HepG2 (cell line): ENCODE results near the gene DCP1B. TPM values are rescaled to one million over a fixed set of nuclear protein-coding genes. Genes with fewer than 3 reads are reported as not detected.

Source experiments
- ATAC-seq: fragments of 200-7000 bp; cut with Tn5 transposase; 3 replicates; pipeline ENCODE4 v1.9.1; 2020; ENCODE audit warnings: mild to moderate bottlenecking, moderate library complexity
- BruUV-seq: library from RNA; stranded (reverse); fragments of 400-500 nt; replicated peaks from 2 replicates; lab custom pipeline; 2021; lab: Mats Ljungman, UMichigan
- CTCF ChIA-PET: fragments of 300-600 bp; formaldehyde crosslinking; extraction: SDS; loops from one replicate; lab custom pipeline; 2021; ENCODE audit warnings: low total read pairs, inconsistent platforms, low intra/inter-chr PET ratio; lab: Yijun Ruan, JAX
- POLR2A ChIA-PET: fragments of 350-600 bp; sonication (Branson Sonifier 250); formaldehyde crosslinking; loops from one replicate; lab custom pipeline; 2020; ENCODE audit warnings: antibody characterized with exemption, inconsistent platforms; lab: Yijun Ruan, JAX
- DNase-seq: peaks from one replicate; pipeline ENCODE4 v3.0.0-alpha.2; 2015; ENCODE audit warnings: low spot score
- FAIRE-seq: peaks from 3 replicates; lab custom pipeline; 2011; peaks lifted over from hg19 to GRCh38; lab: Jason Lieb, UNC
- H2AFZ ChIP-seq: one replicate; pipeline ENCODE4 v1.6.1; 2011; ENCODE audit warnings: low read length, inconsistent platforms
- H3K27ac ChIP-seq: fragments of 300-600 bp; 3 replicates; pipeline ENCODE4 v1.8.0; 2011; ENCODE audit warnings: mixed run types, mild to moderate bottlenecking, mixed read lengths, low read length, inconsistent platforms; ENCODE audit not compliant: insufficient read depth; ENCODE audit errors: extremely low read length
- H3K27me3 ChIP-seq, 2 experiments: fragments of 200-600 bp in 1 of 2; 2 replicates in 1 of 2; 3 replicates in 1 of 2; pipeline versions ENCODE4 v1.6.0 to v1.8.0; 2011; ENCODE audit warnings: low read length in 2 of 2, mild to moderate bottlenecking in 2 of 2, moderate library complexity in 2 of 2, inconsistent platforms in 1 of 2; ENCODE audit not compliant: insufficient read depth in 2 of 2, control insufficient read depth in 1 of 2
- H3K36me3 ChIP-seq, 2 experiments: fragments of 200-600 bp in 1 of 2; replicated peaks in 1 of 2; 2 replicates in 1 of 2; 3 replicates in 1 of 2; pipeline versions ENCODE4 v1.5.1 to v1.8.0; 2011; ENCODE audit warnings: low read length in 2 of 2, inconsistent platforms in 1 of 2; ENCODE audit not compliant: insufficient read depth in 2 of 2, control insufficient read depth in 1 of 2
- H3K4me1 ChIP-seq: 2 replicates; pipeline ENCODE4 v1.5.1; 2012; ENCODE audit warnings: low read length, inconsistent platforms; ENCODE audit not compliant: insufficient read depth
- H3K4me2 ChIP-seq: 2 replicates; pipeline ENCODE4 v1.6.0; 2011; ENCODE audit warnings: low read depth, low read length, inconsistent platforms
- H3K4me3 ChIP-seq, 3 experiments: fragments of 200-600 bp in 1 of 3; sonication (generic), shearing (Covaris generic) in 1 of 3; replicated peaks in 1 of 3; 2 replicates each; pipeline ENCODE4 v1.5.1; 2011 to 2016; ENCODE audit warnings: low read length in 3 of 3, inconsistent platforms in 2 of 3, low read depth in 2 of 3, mild to moderate bottlenecking in 2 of 3, control low read depth in 1 of 3, mixed read lengths in 1 of 3; ENCODE audit not compliant: insufficient read depth in 1 of 3
- H3K79me2 ChIP-seq: one replicate; pipeline ENCODE4 v1.6.1; 2011; ENCODE audit warnings: low read length, inconsistent platforms; ENCODE audit not compliant: insufficient read depth
- H3K9ac ChIP-seq: 2 replicates; pipeline ENCODE4 v1.6.0; 2011; ENCODE audit warnings: mild to moderate bottlenecking, low read depth, low read length, inconsistent platforms; ENCODE audit not compliant: insufficient read depth
- H3K9me3 ChIP-seq: 2 replicates; pipeline ENCODE4 v1.5.1; 2012; ENCODE audit warnings: mild to moderate bottlenecking, low read length
- H4K20me1 ChIP-seq: 2 replicates; pipeline ENCODE4 v1.6.0; 2011; ENCODE audit warnings: inconsistent platforms, mild to moderate bottlenecking, low read length, moderate library complexity; ENCODE audit not compliant: insufficient read depth
- CREM ChIP-seq, 2 experiments: sonication (generic) in 1 of 2; formaldehyde crosslinking in 1 of 2; IDR thresholded peaks; 2 replicates each; pipeline versions ENCODE4 v1.4.0 to v1.6.1; 2016 to 2020; ENCODE audit warnings: antibody characterized with exemption in 1 of 2, mild to moderate bottlenecking in 1 of 2, missing genetic modification reagents in 1 of 2
- DDIT3 ChIP-seq: sonication (generic); formaldehyde crosslinking; IDR thresholded peaks from 2 replicates; pipeline ENCODE4 v1.4.0; 2020; ENCODE audit warnings: mild to moderate bottlenecking, missing genetic modification reagents
- ESRRA ChIP-seq: sonication (generic); formaldehyde crosslinking; IDR thresholded peaks from 2 replicates; pipeline ENCODE4 v1.5.1; 2020; ENCODE audit warnings: mild to moderate bottlenecking, low read depth, missing genetic modification reagents
- FOSL2 ChIP-seq: sonication (generic); formaldehyde crosslinking; IDR thresholded peaks from 2 replicates; pipeline ENCODE4 v1.4.0; 2020; ENCODE audit warnings: missing genetic modification reagents
- GABPA ChIP-seq, 2 experiments: IDR thresholded peaks; 2 replicates each; pipeline ENCODE4 v1.6.1; 2011 to 2016; ENCODE audit warnings: low read depth in 2 of 2, low read length in 1 of 2, missing biosample characterization in 1 of 2, missing genetic modification characterization in 1 of 2
- MEF2D ChIP-seq: sonication (generic); formaldehyde crosslinking; IDR thresholded peaks from 2 replicates; pipeline ENCODE4 v1.5.1; 2020; ENCODE audit warnings: mild to moderate bottlenecking, missing genetic modification reagents
- SIN3A ChIP-seq: IDR thresholded peaks from 2 replicates; pipeline ENCODE4 v1.6.1; 2011; ENCODE audit warnings: low read depth, mild to moderate bottlenecking, control low read depth, low read length, borderline replicate concordance
- SNAPC4 ChIP-seq: sonication (generic); formaldehyde crosslinking; IDR thresholded peaks from 2 replicates; pipeline ENCODE4 v1.4.0; 2020; ENCODE audit warnings: mild to moderate bottlenecking, missing genetic modification reagents
- TFDP1 ChIP-seq: IDR thresholded peaks from 2 replicates; pipeline ENCODE4 v1.6.1; 2016; ENCODE audit warnings: missing compliant biosample characterization, missing genetic modification reagents, borderline replicate concordance
- ZNF251 ChIP-seq: sonication (generic); formaldehyde crosslinking; IDR thresholded peaks from 2 replicates; pipeline ENCODE4 v1.9.0; 2021; ENCODE audit warnings: mild to moderate bottlenecking, missing genetic modification reagents
- ZNF883 ChIP-seq: sonication (generic); formaldehyde crosslinking; IDR thresholded peaks from 2 replicates; pipeline ENCODE4 v1.5.1; 2020; ENCODE audit warnings: mild to moderate bottlenecking, missing genetic modification reagents; ENCODE audit errors: not compliant biosample characterization
- WGBS: methylation state at CpG from one replicate; pipeline ENCODE4 v1.1.6; 2017; ENCODE audit warnings: low lambda C conversion rate; 5-methylcytosine and 5-hydroxymethylcytosine counted together
- in situ Hi-C: cut with HindIII; loops from 2 replicates; pipeline ENCODE4 v1.10.0; 2017; ENCODE audit warnings: low pct_unique_long_range_greater_than_20kb; ENCODE audit not compliant: extremely low pct_ligation_motif_present
- intact Hi-C: fragments of 100-400 bp; cut with micrococcal nuclease; formaldehyde crosslinking; loops from one replicate; pipeline ENCODE4 v1.10.0; 2022; ENCODE audit not compliant: unreplicated experiment
- polyA plus RNA-seq, 8 experiments: library from polyadenylated mRNA; depleted of rRNA in 3 of 8; stranded (reverse) in 7 of 8; unstranded in 1 of 8; fragments of >200 nt; fragmentation: Illumina TruSeq in 4 of 8; extraction: Trizol in 4 of 8; gene quantifications; 2 replicates each; pipeline versions ENCODE4 v1.2.1 to v1.2.3, GENCODE V29; 2011 to 2016; ENCODE audit warnings: low read depth in 4 of 8, missing spikeins in 1 of 8, mixed read lengths in 1 of 8; ENCODE audit not compliant: insufficient read depth in 1 of 8
- total RNA-seq, 5 experiments: library from RNA; depleted of rRNA; stranded (reverse); fragments of >200 nt; fragmentation: Illumina TruSeq; extraction: Trizol; gene quantifications; 2 replicates each; pipeline ENCODE4 v1.2.3, GENCODE V29; 2016; ENCODE audit warnings: low read depth in 1 of 5

Gene DCP1B
- total and polyA plus RNA-seq, 2 of the 13 experiments (the other 11 are each of a cell fraction or from before 2014, with no cell fraction given): 11.4 to 27.2 TPM

GRCh38 chr12:2023365-2023764, 19.1 kb upstream of the DCP1B start:
- Histone ChIP-seq H3K9ac (no peak overlapping the region), H3K9me3 (no peaks in the 10 kb centered on the region), H3K79me2 (no peaks in the 10 kb centered on the region), H4K20me1 (no peaks in the 10 kb centered on the region), H2AFZ (no peak overlapping the region), H3K4me3 (no peak overlapping the region), H3K36me3 (no peaks in the 10 kb centered on the region), H3K4me2 (no peak overlapping the region), H3K4me1 (no peaks in the 10 kb centered on the region), H3K27me3 (peaks cover 0 to 21% of the 10 kb centered on the region in 2 experiments; a peak in 1 of 5 replicates), H3K27ac (no peak overlapping the region)
- ATAC-seq (no peak), DNase-seq (no peak), FAIRE-seq (no peak)
- POLR2A ChIA-PET: no interaction called here
- TF ChIP-seq ZNF883 (CRISPR knock-in tag) (no peak), ZNF251 (CRISPR knock-in tag) (no peak), MEF2D (CRISPR knock-in tag) (no peak), DDIT3 (CRISPR knock-in tag) (no peak), ESRRA (no peak), GABPA (IDR thresholded peaks at IDR 0.05; ENCODE audit: low read depth, low read length) (no peak), GABPA (CRISPR knock-in tag; IDR thresholded peaks at IDR 0.05; ENCODE audit: low read depth) (no peak), SNAPC4 (CRISPR knock-in tag) (no peak), FOSL2 (CRISPR knock-in tag) (no peak), SIN3A (no peak), TFDP1 (CRISPR knock-in tag) (no peak), CREM (IDR thresholded peaks at IDR 0.05) (no peak), CREM (CRISPR knock-in tag; IDR thresholded peaks at IDR 0.05) (no peak)
- in situ Hi-C loops (no loop called here), intact Hi-C loops (no loop called here)
- CTCF ChIA-PET: no interaction called here
- WGBS: 13% methylated on average over 3 of the region's 3 CpGs
- no TSS peak for BruUV-seq
